Lung microvascular endothelial cell (primary cell): ENCODE measurements around the gene GLYR1. TPM values are rescaled to one million over a fixed set of nuclear protein-coding genes. Genes with fewer than 3 reads are reported as not detected.
"Not testable (repeated sequence)": the region's sequence is repeated elsewhere in the genome, so short reads cannot be mapped to it uniquely, and the experiment has no call there.

Experiments used
- DNase-seq, 2 donors: peaks; one replicate each; pipeline versions ENCODE4 v3.0.0 to v3.0.0-alpha.2; 2010; ENCODE audit warnings: low read depth in 2 of 2
- total RNA-seq: library from RNA; depleted of rRNA; stranded (reverse); fragments of >200 nt; gene quantifications from 2 replicates; pipeline ENCODE4 v1.2.1, GENCODE V29; 2014

The GLYR1 gene
- total RNA-seq, 1 donor from 2014 or later: 47.8 TPM

DNA sequence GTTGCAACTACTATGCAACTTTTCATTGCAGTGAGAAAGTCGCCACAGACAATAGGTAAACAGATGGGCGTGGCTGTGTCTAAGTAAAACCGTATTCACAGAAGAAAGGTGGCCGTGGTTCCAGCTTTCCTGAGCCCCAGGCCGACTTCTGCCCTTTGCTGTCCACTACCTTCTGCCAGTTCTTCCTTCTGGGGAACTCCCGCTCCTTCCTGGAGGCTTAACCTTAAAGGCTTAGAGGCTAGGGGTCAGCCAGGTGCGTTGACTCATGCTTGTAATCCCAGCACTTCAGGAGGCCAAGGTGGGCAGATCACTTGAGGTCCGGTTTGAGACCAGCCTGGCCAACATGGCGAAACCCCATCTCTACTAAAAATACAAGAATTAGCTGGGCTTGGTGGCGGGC is 56.8 kb downstream of the GLYR1 start:
- DNase-seq: no peak

DNA sequence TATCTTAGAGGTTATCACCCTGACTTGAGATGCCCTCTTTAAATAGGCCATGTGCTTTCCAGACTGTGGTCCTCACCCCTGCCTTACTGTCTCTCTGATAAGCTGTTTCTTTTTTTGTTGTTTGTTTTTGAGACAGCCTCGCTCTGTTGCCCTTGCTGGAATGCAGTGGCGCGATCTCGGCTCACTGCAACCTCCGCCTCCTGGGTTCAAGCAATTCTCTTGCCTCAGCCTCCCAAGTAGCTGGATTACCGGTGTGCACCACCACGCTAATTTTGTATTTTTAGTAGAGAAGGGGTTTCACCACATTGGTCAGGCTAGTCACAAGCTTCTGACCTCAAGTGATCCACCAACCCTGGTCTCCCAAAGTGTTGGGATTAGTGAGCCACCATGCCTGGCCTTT is 58.2 kb downstream of the GLYR1 start:
- no peak for DNase-seq

DNA sequence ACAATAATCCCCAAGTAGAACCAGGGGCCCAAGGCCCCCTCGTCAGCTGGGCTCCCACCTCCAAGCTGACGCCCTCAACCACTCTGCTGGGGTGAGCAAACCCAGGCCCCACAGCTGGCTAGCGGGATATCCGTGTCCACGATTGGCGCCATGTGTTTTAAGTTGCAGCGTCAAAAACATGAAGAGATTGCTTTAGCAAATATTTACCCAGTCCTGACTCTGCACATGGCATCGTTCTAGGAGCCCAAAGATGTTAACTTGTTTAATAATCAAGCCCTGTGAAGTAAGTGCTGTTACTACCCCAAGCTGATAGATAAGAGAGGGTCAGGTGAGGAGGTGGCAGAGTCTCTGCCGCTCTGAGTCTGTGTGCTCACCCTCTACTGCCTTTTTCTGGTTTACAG is 58.6 kb downstream of the GLYR1 start:
- DNase-seq: no peak

DNA sequence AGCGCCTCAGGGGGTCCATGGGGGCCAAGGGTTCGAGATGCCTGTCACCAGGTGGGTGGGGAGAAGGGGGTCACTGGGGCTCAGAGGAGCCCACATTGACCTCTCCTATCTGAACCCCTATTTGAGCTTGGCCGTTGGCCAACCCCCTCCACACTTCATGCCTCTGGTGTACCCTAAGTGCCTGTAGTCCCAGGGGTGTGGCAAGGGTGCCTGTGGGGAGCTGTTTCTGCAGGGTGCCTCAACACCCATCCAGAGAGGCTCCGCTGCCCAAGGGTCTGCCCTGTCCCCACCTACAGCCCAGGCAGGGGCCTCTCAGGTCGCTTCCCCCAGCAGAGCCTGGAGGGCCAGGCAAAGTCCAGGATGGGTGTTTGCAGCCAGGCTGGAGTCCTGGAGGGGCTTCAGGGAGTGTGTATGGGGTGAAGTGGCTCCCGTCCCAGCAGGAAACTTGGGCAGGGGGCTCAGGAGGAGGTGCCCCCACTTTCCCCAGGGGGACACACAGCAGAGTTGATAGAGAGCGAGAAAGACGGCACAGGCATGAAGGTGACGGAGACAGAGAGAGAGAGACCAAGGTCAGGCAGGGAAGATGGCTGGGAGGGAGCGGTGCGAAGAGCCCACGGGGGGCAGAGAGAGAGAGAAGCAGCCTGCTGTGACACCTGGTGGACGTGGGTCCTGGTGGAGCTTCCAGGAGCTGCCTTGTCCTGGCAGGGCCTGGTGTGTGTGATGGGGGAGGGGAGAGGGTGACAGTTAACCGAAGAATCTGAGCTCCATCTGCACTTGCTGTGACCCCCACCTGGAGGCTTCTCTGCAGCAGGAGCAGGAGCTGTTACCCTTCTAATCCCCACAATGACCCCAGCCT is 59.2 kb downstream of the GLYR1 start, which contains the start of gene SEPTIN12:
SEPTIN12 (minus strand) TSS at position 719 of the 856 bp plus-strand sequence; CDS start at position 19, 700 bp downstream.
- no peak for DNase-seq

DNA sequence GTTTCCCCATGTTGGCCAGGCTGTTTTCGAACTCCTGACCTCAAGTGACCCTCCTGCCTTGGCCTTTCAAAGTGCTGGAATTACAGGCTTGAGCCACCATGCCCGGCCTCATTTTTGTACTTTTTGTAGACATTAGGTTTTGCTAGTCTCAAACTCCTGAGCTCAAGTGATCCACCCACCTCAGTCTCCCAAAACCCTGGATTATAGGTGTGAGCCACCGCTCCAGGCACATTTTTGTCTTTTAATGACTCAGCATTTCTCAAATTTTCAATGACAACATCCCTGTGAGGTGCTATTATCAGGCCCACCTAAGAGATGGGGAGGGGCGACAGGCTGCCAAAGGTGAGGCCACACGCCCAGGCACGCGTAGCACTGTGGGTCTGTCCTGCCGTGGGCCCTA is 60.0 kb downstream of the GLYR1 start:
- no peak for DNase-seq

DNA sequence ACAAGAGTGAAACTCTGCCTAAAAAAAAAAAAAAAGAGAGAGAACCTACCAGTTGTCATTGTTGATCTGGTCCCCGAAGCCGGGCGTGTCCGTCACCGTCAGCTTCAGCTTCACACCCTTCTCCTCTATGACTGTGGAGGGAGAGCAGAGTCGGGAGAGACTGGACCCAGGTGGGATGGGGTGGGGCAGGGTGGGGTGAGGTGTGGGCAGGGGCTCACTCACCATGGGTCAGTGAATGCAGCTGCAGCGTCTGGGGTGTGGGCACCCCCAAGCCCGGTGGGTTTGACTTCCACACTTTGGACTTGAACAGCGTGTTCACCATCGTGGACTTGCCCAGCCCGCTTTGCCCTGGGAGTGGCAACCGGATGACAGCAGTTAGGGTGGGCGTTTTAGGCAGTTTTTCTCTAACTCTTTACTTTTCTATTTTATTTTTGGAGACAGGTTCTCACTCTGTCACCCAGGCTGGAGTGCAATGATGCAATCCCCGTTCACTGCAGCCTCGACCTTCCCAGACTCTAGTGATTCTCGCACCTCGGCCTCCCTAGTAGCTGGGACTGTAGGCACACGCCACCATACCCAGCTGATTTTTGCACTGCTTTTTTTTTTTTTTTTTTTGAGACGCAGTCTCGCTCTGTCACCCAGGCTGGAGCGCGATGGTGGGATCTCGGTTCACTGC is 61.2 kb downstream of the GLYR1 start:
- no peak for DNase-seq

DNA sequence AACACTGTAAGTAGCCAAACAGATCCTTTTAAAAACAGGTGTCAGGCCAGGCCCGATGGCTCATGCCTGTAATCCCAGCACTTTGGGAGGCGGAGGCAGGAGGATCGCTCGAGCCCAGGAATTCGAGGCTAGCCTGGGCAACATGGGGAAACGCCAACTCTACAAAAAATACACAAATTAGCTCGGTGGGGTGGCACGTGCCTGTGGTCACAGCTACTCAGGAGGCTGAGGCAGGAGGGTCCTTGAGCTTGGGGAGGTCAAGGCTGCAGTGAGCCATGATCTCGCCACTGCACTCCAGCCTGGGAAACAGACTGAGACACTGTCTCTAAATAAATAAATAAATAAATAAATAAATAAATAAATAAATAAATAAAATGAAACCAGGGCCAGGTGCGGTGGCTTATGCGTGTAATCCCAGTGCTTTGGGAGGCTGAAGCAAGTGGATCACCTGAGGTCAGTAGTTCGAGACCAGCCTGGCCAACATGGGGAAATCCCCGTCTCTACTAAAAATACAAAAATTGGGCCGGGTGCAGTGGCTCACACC is 62.6 kb downstream of the GLYR1 start:
- not testable (repeated sequence) for DNase-seq

DNA sequence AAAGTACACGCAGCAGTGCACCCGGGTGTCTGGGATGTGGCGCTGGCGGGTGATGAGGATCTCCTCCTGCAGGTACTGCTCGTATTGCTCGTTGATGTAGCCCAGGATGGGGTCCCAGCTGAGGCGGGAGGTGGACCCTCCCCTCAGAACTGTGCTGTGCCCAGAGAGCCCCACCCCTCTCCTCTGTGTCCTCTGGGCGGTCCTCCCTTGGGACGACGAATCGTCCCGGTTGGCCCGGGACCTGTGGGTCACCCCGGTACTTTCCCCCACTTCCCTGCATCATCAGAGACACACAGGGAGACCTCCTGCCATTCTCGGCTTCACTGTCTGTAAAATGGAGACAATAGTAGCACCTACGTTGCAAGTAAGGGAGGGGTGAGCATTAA is 63.1 kb downstream of the GLYR1 start:
- no peak for DNase-seq

DNA sequence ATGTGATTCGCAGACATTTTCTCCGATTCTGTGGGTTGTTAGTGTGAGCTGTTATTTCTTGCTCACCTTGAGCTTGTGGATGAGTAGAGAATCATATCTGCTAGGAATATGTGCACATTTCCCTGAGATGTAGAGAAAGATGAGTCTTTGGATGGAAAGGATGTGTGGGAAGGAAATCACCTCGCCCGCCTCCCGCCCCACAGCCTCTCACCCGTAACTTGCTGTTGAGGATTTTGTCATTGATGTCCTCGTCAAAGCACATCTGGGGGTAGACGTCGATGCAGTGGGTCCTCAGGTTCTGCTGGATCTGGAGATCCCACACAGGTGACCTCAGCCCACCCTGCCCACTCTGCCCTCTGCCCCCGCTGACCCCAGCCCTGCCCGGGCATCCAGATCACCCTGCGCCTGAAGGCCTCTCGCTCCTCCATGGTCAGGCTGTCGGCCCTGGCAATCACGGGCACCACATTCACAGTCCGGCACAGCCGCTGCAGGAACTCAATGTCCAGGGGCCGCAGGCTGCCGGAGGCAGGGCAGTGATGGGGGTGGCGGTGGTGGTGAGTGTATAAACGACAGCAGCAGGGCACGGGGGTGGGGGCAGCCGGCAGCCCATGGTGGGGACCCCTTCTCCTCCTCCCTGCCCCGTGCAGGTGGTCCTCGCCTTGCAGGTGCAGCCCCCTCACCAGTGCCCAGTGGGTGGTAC is 63.7 kb downstream of the GLYR1 start:
- DNase-seq: no peak

DNA sequence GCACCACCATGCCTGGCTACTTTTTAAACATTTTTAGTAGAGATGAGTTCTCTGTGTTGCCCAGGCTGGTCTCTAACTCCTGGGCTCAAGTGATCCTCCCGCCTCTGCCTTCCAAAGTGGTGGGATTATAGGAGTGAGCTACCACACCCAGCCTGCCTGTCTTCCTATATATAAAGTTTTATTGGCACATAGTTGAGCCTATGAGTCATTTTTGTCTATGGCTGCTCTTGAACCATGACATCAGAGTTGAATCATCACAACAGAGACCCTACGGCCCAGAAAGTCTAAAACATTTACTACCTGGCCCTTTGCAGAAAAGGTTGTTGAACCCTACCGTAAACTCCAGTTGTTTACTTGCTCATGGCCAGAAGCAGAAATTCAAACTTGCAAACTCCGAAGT is 66.9 kb downstream of the GLYR1 start:
- no peak for DNase-seq

DNA sequence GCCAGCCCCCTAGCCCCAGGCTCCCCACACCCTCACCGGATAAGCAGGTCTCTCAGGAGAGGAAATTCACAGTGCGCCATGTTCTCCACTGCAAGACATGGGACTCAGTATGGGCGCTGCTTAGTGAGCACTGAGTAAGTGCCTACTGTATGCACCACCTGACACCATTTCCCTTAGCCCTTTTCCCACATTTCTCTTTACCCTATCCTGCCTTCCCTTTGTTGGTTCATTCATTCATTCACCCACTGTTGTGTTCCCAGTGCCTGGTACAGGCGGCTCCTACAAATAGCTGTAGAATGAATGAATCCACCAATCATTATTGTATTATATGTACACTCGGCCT is 69.1 kb downstream of the GLYR1 start:
- no peak for DNase-seq

DNA sequence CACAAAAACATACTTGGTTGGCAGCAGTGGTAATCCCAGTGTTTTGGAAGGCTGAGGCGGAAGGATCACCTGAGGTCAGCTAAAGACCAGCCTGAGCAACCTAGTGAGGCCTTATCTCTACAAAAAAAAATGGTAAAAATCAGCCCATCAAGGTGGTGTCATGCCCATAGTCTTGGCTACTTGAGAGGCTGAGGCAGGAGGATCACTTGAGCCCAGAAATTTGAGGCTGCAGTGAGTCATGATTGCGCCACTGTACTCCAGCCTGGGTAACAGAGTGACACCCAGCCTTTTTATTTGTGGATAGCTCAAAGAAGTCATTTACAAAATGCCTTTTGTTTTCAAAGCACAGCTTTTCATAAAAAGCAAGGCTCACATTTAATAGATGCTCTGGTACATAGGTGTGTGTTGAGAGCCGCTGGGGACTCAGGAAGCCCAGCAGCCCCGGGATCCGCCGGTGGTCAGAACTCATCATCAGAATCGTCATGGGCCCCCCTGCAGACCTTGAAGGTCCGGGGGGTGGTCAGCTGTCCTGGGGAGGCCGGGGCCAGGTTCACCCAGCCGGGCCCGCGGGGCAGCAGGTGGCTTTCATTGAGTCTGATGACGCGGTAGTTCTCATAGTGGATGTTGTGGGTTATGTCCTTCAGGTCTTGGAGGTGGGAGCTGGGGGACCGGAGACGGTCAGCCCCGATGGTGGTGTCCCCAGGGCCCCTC is 69.6 kb downstream of the GLYR1 start:
- no peak for DNase-seq

DNA sequence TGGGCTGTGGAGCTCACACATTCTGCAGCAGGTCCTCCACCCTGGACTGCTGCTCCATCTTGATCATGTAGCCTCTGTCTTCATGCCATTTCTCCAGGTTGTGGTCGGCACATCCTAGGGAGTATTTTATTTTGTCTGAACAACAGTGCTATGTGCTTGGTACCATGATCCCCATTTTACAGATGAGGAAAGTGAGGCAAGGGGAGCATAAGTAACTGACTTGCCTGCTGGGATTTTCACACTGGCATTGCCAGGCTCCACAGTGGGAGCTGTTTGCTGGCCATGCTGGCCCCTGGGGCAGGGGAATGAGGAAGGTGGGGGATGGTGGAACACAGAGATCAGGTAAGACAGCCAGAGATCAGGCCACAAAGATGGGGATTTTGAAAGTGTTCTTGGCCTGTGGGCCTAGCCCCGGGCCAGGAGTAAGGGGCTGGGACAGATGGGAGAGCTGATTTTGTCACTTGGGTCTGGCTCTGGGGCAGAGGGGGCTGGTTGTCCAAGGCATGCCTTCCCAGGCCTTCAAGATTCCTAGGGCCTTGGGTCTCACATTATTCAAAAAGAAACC is 70.9 kb downstream of the GLYR1 start:
- no peak for DNase-seq

DNA sequence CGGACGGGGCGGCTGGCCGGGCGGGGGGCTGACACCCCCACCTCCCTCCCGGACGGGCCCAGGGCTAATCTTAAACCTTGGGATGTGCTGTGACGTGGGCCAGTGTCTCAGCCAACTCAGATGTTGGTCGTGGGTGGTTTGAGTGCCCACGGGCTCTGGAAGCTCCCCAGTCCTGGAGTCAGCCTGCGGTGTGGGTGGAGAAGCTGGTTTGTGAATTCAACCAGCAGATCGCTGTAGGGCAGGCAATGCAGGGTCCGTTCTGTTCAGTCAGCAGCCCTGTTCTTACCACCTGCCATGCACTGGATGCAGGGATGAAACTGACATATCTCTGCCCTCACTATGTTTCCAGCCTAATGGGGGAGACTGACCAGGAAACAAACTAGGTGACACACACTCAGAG is 72.1 kb downstream of the GLYR1 start:
- no peak for DNase-seq

DNA sequence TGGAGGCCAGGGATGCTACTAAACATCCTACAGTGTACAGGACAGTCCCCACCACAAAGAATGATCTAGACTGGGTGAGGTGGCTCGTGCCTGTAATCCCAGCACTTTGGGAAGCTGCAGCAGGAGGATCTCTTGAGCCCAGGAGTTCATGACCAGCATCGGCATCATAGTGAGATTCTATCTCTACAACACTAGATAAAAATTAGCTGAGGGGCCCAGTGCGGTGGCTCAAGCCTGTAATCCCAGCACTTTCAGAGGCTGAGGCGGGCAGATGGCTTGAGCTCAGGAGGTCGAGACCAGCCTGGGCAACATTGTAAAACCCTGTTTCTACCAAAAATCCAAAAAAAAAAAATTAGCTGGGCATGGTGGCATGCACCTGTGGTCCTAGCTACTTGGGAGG is 74.7 kb downstream of the GLYR1 start:
- DNase-seq: no peak

DNA sequence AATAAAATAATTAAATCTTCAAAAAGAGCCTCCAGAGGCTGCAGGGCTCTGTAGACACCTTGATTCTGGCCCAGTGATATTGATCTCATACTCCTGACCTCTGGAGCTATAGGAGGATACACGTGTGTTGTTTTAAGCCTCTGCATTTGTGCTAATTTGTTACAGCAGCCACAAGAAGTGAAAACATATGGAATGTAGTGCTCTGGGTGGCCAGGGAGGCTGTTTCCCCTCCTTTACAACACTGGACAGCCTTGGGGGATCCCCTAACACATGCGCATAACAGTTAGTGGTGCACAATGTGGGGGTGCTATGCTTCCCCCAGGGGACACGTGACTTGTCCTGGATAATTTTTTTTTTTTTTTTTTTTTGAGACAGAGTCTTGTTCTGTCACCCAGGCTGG is 75.4 kb downstream of the GLYR1 start:
- DNase-seq: no peak

DNA sequence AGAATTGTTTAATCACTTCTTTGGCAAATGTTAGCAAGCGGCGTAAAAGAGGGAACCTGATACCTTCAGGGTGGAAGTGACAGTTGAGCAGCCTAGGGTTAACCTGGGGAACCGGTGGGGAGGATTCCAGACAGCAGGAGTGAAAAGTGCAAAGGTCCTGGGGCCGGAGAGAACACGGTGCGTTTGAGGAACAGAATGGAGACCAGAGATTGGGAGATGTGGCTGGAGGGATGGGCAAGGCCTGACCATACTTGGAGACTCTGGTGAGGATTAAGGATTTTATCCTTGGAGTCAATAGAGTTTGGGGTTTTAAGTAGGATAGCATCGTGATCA is 77.8 kb downstream of the GLYR1 start:
- no peak for DNase-seq

DNA sequence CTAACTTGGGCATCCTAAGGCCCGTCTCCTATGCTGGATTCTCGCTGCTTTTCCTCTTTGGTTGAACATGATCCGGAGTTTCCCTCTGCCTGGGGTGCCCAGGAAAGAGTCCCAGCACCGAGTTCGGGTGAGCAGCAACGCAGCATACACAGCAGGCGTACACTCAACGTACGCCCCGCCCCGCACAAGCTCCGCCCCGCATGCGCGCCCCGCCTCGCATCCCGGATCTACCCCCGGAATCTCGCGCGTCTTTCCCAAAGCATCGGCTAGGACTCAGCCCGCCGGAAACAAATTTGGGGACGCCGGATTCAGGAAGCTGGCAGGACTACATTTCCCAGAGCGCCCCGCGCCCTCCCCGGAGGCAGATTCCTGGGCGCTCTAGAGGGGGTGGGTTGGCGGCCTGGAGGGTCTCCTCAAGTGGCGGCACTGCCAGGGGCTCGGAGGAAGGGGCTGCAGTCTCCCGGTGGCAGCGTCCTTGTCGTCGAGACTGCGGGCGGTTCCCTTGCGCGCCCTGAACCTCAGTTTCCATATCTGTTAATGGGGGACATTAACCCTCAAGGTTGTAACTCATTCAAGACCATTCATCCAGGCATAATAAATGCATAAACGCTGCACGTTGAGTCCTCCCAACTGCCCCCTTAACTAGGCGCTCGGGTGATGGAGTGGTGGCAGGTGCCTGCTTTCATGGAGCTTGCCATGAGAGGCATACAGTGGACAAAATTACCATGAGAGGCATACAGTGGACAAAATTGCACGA is 78.4 kb downstream of the GLYR1 start:
- peak; percentile 94 to 95 for DNase-seq

DNA sequence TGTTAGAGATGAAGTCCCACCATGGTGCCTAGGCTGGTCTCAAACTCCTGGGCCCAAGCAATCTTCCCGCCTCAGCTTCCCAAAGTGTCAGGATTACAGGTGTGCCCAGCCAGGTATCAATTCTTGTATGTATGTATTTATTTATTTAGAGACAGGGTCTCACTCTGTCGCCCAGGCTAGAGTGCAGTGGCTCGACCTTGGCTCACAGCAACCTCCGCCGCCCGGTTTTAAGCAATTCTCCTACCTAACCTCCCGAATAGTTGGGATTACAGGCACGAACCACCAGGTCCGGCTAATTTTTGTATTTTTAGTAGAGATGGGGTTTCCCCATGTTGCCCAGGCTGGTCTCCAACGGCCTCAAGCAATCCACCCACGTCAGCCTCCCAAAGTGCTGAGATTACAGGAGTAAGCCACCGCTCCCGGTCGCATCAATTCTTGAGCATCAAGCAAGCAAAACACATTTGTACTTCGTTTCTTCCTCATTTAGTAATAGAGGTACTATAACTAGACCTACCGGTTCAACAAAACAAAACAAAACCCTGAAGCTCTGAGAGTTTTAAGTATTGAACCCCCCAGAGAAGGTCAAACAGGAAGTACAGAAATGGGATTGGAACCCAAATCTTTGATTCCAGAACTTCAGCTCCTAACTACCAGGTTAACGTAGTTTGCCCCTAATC is 79.1 kb downstream of the GLYR1 start:
- peak; percentile 14 to 23 for DNase-seq
